ENCODE results near the gene CCDC194.

DNA sequence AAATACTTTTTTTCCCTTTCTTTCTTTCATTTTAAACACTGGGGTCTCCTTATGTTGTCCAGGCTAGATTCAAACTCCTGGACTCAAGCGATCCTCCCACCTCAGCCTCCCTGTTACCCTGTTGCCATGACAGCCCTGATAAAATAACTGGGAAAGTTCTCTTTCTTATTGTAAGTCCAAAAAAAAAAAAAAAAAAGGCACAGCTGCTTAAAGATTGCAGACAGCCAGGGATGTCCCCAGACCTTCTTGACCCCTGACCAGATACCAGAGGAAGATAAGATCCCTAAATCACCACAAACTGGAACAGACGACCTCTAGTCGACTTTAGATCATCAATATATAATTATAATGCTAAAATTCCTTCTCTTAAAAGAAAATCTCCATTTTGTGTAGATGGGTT, 24.7 kb upstream of the CCDC194 start:
- TF ChIP-seq, protein P1, sequence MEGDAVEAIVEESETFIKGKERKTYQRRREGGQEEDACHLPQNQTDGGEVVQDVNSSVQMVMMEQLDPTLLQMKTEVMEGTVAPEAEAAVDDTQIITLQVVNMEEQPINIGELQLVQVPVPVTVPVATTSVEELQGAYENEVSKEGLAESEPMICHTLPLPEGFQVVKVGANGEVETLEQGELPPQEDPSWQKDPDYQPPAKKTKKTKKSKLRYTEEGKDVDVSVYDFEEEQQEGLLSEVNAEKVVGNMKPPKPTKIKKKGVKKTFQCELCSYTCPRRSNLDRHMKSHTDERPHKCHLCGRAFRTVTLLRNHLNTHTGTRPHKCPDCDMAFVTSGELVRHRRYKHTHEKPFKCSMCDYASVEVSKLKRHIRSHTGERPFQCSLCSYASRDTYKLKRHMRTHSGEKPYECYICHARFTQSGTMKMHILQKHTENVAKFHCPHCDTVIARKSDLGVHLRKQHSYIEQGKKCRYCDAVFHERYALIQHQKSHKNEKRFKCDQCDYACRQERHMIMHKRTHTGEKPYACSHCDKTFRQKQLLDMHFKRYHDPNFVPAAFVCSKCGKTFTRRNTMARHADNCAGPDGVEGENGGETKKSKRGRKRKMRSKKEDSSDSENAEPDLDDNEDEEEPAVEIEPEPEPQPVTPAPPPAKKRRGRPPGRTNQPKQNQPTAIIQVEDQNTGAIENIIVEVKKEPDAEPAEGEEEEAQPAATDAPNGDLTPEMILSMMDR (IDR thresholded peaks at IDR 0.05; ENCODE audit: low read depth, low read length, missing input control): no peak
- TF ChIP-seq YY1 (IDR thresholded peaks at IDR 0.05): no peak
- TF ChIP-seq, protein P2, sequence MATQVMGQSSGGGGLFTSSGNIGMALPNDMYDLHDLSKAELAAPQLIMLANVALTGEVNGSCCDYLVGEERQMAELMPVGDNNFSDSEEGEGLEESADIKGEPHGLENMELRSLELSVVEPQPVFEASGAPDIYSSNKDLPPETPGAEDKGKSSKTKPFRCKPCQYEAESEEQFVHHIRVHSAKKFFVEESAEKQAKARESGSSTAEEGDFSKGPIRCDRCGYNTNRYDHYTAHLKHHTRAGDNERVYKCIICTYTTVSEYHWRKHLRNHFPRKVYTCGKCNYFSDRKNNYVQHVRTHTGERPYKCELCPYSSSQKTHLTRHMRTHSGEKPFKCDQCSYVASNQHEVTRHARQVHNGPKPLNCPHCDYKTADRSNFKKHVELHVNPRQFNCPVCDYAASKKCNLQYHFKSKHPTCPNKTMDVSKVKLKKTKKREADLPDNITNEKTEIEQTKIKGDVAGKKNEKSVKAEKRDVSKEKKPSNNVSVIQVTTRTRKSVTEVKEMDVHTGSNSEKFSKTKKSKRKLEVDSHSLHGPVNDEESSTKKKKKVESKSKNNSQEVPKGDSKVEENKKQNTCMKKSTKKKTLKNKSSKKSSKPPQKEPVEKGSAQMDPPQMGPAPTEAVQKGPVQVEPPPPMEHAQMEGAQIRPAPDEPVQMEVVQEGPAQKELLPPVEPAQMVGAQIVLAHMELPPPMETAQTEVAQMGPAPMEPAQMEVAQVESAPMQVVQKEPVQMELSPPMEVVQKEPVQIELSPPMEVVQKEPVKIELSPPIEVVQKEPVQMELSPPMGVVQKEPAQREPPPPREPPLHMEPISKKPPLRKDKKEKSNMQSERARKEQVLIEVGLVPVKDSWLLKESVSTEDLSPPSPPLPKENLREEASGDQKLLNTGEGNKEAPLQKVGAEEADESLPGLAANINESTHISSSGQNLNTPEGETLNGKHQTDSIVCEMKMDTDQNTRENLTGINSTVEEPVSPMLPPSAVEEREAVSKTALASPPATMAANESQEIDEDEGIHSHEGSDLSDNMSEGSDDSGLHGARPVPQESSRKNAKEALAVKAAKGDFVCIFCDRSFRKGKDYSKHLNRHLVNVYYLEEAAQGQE (IDR thresholded peaks at IDR 0.05): no peak
- TF ChIP-seq JUND (IDR thresholded peaks at IDR 0.05): no peak
- TF ChIP-seq, protein P3, sequence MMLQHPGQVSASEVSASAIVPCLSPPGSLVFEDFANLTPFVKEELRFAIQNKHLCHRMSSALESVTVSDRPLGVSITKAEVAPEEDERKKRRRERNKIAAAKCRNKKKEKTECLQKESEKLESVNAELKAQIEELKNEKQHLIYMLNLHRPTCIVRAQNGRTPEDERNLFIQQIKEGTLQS (IDR thresholded peaks at IDR 0.05): no peak
- no peak for TF ChIP-seq GABPA (IDR thresholded peaks at IDR 0.05 in 1 of 2, conservative IDR thresholded peaks at IDR 0.05 in 1 of 2)
- TF ChIP-seq SP1 (IDR thresholded peaks at IDR 0.05): no peak
- no peak for TF ChIP-seq ZBTB33 (IDR thresholded peaks at IDR 0.05)
- no peak for TF ChIP-seq RAD21 (IDR thresholded peaks at IDR 0.05)
- TF ChIP-seq, protein P4, sequence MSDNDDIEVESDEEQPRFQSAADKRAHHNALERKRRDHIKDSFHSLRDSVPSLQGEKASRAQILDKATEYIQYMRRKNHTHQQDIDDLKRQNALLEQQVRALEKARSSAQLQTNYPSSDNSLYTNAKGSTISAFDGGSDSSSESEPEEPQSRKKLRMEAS (IDR thresholded peaks at IDR 0.05): no peak
- TF ChIP-seq TAF1 (conservative IDR thresholded peaks at IDR 0.05): no peak
- TF ChIP-seq FOXA2 (IDR thresholded peaks at IDR 0.05): no peak
